Measurements from ENCODE around the gene SHB. TPM values are rescaled to one million over a fixed set of nuclear protein-coding genes. Genes with fewer than 3 reads are reported as not detected.

SHB gene
- total RNA-seq, 1 donor from 2014 or later, result 20.9 TPM

- Histone ChIP-seq H3K27ac (no peak overlapping the region), H3K9me3 (no peaks in the 10 kb centered on the region), H3K36me3 (no peaks in the 10 kb centered on the region), H3K4me3 (no peak overlapping the region), H3K4me1 (peaks cover 13% of the 10 kb centered on the region), H3K27me3 (no peaks in the 10 kb centered on the region)
- no peak for DNase-seq (ENCODE audit: extremely low spot score in 2 of 2)
- TF ChIP-seq POLR2A (IDR thresholded peaks at IDR 0.05) (no peak), CTCF (IDR thresholded peaks at IDR 0.05) (no peak), POLR2AphosphoS5 (IDR thresholded peaks at IDR 0.05; ENCODE audit: insufficient read depth in 1 of 2, low read depth in 1 of 2) (peak in 1 of 2 donors; percentile 34)
- intact Hi-C loops (cut with DNase I), result no loop called here
Observed at GRCh38 chr9:37976714-37977477, 92.1 kb downstream of the SHB start.

DNA sequence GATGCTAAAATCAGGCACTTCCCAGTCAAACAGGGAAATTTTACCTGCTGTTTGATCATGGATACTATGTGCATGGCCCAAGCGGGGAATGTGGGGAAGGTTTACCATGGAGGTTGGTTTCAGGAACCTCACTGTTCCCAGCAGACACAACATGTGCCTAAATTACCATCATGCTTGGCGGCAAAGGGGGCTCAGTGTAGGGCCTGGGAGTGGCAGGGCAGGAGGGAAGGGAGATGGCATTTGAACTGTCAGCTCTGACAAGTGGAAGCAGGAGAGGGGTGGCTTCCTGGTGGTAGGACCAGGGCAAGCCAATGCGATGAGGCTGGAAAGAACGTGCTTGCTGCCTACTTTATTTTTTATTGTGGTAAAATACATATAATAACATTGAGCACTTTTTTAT is 93.4 kb downstream of the SHB start:
- Histone ChIP-seq H3K4me3 (no peak overlapping the region), H3K27me3 (no peaks in the 10 kb centered on the region), H3K9me3 (no peaks in the 10 kb centered on the region), H3K27ac (no peak overlapping the region), H3K36me3 (no peaks in the 10 kb centered on the region), H3K4me1 (peaks cover 20% of the 10 kb centered on the region)
- DNase-seq (ENCODE audit: extremely low spot score in 2 of 2), result no peak
- intact Hi-C loops (cut with DNase I), result no loop called here
- TF ChIP-seq CTCF (IDR thresholded peaks at IDR 0.05) (no peak), POLR2AphosphoS5 (IDR thresholded peaks at IDR 0.05; ENCODE audit: insufficient read depth in 1 of 2, low read depth in 1 of 2) (no peak), POLR2A (IDR thresholded peaks at IDR 0.05) (no peak)

DNA sequence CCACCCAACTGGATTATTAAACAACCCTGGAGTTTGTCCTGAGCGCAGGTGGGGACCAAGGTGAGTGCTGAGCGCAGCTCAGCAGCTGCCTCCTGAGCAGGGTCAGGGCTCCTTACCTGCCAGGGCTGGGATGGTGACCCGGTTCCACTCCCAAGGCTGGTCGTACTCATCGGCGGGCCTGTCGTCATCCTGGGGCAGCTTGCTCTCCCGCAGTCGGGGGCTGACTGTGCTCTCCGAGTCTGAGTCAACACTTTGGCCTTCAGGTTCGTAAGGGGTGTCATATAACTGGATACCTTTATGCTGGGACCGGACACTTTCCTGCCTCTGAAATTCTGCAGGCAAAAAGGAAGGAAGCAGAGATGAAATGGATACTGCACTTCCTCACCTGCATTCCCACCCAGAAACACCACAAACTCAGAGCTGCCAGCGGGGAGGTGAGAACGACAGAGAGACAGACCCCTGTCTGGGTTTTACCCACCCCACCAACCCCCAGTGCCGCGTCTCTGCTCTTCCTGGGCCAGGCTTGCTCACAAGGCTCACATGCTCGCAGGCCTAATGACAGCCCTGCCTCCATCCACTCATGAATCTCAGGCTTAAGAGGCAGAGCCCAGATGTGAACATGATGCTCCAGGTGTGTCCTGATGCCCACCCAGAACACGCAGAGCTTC is 94.4 kb downstream of the SHB start:
- no peak for TF ChIP-seq POLR2AphosphoS5 (IDR thresholded peaks at IDR 0.05; ENCODE audit: insufficient read depth in 1 of 2, low read depth in 1 of 2)
- TF ChIP-seq CTCF (IDR thresholded peaks at IDR 0.05), result no peak
- no peak for TF ChIP-seq POLR2A (IDR thresholded peaks at IDR 0.05)
- Histone ChIP-seq H3K4me3 (no peak overlapping the region), H3K9me3 (no peaks in the 10 kb centered on the region), H3K36me3 (no peaks in the 10 kb centered on the region), H3K4me1 (peaks cover 20% of the 10 kb centered on the region), H3K27me3 (no peaks in the 10 kb centered on the region), H3K27ac (no peak overlapping the region)
- DNase-seq (ENCODE audit: extremely low spot score in 2 of 2), result no peak
- intact Hi-C loops (cut with DNase I), result no loop called here

DNA sequence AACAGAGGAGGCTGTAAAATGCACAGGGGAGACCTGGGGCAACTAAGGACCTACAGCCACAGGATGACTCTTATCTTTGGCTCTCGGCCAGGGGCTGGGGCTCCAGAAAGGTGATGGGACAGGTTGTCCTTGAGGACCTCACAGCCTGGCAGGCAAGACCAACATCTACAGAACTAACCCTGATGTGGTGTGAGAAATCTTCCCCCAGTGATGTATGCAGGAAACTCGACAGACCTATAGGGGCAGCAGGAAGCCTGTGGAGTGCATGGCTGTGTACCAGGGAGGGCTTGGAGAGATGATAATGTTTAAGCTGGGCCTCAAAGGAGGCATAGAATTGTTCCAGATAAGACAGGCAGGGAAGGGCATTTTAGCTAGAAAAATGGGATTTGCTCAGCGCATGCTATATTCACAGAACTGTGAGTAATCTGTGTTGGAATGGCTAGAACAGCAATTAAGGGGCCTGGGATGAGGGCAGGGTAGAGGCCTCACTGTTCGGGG is 96.6 kb downstream of the SHB start:
- H3K4me1 ChIP-seq, result peaks cover 40% of the 10 kb centered on the region
- H3K4me3 ChIP-seq, result no peak overlapping the region
- intact Hi-C loops (cut with DNase I), result no loop called here
- no peak for DNase-seq (ENCODE audit: extremely low spot score in 2 of 2)
- no peaks in the 10 kb centered on the region for H3K9me3 ChIP-seq
- no peaks in the 10 kb centered on the region for H3K36me3 ChIP-seq
- no peaks in the 10 kb centered on the region for H3K27me3 ChIP-seq
- no peak for TF ChIP-seq POLR2AphosphoS5 (IDR thresholded peaks at IDR 0.05; ENCODE audit: insufficient read depth in 1 of 2, low read depth in 1 of 2)
- no peak for TF ChIP-seq POLR2A (IDR thresholded peaks at IDR 0.05)
- no peak for TF ChIP-seq CTCF (IDR thresholded peaks at IDR 0.05)
- H3K27ac ChIP-seq, result no peak overlapping the region

DNA sequence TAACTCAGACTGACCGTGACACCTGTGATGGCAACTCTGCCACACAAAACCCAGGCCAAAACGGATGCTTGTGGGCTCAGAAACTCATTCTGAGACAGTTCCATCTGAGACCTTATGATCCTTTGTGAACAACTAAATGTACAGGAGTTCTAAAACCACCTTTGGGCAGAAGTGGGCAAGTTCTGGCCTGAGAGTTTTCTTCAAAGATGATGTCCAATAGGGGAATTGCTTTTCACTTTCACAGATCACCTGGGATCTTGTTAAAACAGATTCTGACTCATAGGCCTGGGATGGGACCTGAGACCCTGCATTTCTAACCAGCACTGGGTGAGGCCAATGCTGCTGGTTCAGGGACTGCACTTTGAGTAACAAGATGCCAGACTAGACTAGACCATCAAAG is 97.3 kb downstream of the SHB start:
- DNase-seq (ENCODE audit: extremely low spot score in 2 of 2), result no peak
- Histone ChIP-seq H3K9me3 (no peaks in the 10 kb centered on the region), H3K4me1 (peaks cover 42% of the 10 kb centered on the region), H3K36me3 (no peaks in the 10 kb centered on the region), H3K27ac (no peak overlapping the region), H3K4me3 (no peak overlapping the region), H3K27me3 (no peaks in the 10 kb centered on the region)
- intact Hi-C loops (cut with DNase I), result no loop called here
- TF ChIP-seq POLR2A (IDR thresholded peaks at IDR 0.05), result no peak
- no peak for TF ChIP-seq CTCF (IDR thresholded peaks at IDR 0.05)
- no peak for TF ChIP-seq POLR2AphosphoS5 (IDR thresholded peaks at IDR 0.05; ENCODE audit: insufficient read depth in 1 of 2, low read depth in 1 of 2)
